SK-N-SH (cell line): ENCODE results near the gene PPP1R3D. TPM values are rescaled to one million over a fixed set of nuclear protein-coding genes. Genes with fewer than 3 reads are reported as not detected.

ENCODE experiments used
- polyA plus RNA-seq, 3 experiments: library from polyadenylated mRNA; depleted of rRNA; stranded (reverse); fragments of >200 nt; gene quantifications; 2 replicates each; pipeline ENCODE4 v1.2.3, GENCODE V29; 2012

Gene PPP1R3D
- polyA plus RNA-seq, 1 of the 3 experiments (the other 2 are of a cell fraction): 0.87 TPM

Other genes with a start within 250 kb of the PPP1R3D start
- gene SYCP2, start 6.7 kb downstream of the PPP1R3D start, polyA plus RNA-seq (2012; rRNA removed): 0.71 and 0.76 TPM in 2 replicates
- gene FAM217B, start 84 bp upstream of the PPP1R3D start, polyA plus RNA-seq (2012; rRNA removed): 3.0 and 4.1 TPM in 2 replicates
- 0.03 and 0.13 TPM in 2 replicates for gene CDH26, start 18.1 kb upstream of the PPP1R3D start, polyA plus RNA-seq (2012; rRNA removed)